ENCODE data around the gene BIRC6.

Gene BIRC6

GRCh38 chr2:32478889-32479620, 122.2 kb downstream of the BIRC6 start:
- no peaks in the 10 kb centered on the region for H3K79me2 ChIP-seq (ENCODE audit: insufficient read depth, low read length)
- H3K27me3 ChIP-seq (ENCODE audit: insufficient read depth, low read length), result no peaks in the 10 kb centered on the region
- peaks cover 96% of the 10 kb centered on the region for H3K36me3 ChIP-seq (ENCODE audit: insufficient read depth, low read length)
- H3K27ac ChIP-seq (ENCODE audit: low read depth, low read length, poor library complexity, severe bottlenecking), result no peak overlapping the region
- H3F3A ChIP-seq (ENCODE audit: insufficient read depth, low read length), result no peaks in the 10 kb centered on the region; the same call in 1 of the 2 replicates
- H3K4me1 ChIP-seq (ENCODE audit: insufficient read depth, low read length, severe bottlenecking), result no peaks in the 10 kb centered on the region
- H3K4me2 ChIP-seq (ENCODE audit: low read length), result no peak overlapping the region
- no peaks in the 10 kb centered on the region for H3K9me3 ChIP-seq (ENCODE audit: low read length)
- H4K20me1 ChIP-seq (ENCODE audit: insufficient read depth, low read length), result 0 out of 2 replicates have a peak, but pooled peaks cover 2% of the 10 kb centered on the region
- no peaks in the 10 kb centered on the region for H3K9me2 ChIP-seq (ENCODE audit: low read depth, low read length)
- TF ChIP-seq CTCF (IDR thresholded peaks at IDR 0.05; ENCODE audit: low read length) (no peak), EZH2 (IDR thresholded peaks at IDR 0.05; ENCODE audit: borderline replicate concordance, low read length) (no peak)
- H2AFZ ChIP-seq (ENCODE audit: low read length), result no peak overlapping the region
- H3K9ac ChIP-seq (ENCODE audit: low read length), result no peak overlapping the region
- no peak overlapping the region for H3K4me3 ChIP-seq (ENCODE audit: low read depth, low read length, poor library complexity, severe bottlenecking)

- TF ChIP-seq CTCF (IDR thresholded peaks at IDR 0.05; ENCODE audit: low read length), result no peak
- Histone ChIP-seq H3K36me3 (ENCODE audit: insufficient read depth, low read length) (peaks cover 96% of the 10 kb centered on the region), H4K20me1 (ENCODE audit: insufficient read depth, low read length) (0 out of 2 replicates have a peak, but pooled peaks cover 2% of the 10 kb centered on the region), H3K9me2 (ENCODE audit: low read depth, low read length) (no peaks in the 10 kb centered on the region), H2AFZ (ENCODE audit: low read length) (no peak overlapping the region), H3K9ac (ENCODE audit: low read length) (no peak overlapping the region), H3K27ac (ENCODE audit: low read depth, low read length, poor library complexity, severe bottlenecking) (no peak overlapping the region), H3K79me2 (ENCODE audit: insufficient read depth, low read length) (no peaks in the 10 kb centered on the region), H3K4me1 (ENCODE audit: insufficient read depth, low read length, severe bottlenecking) (no peaks in the 10 kb centered on the region), H3K4me2 (ENCODE audit: low read length) (no peak overlapping the region), H3K9me3 (ENCODE audit: low read length) (no peaks in the 10 kb centered on the region), H3F3A (ENCODE audit: insufficient read depth, low read length) (no peaks in the 10 kb centered on the region; the same call in 1 of the 2 replicates), H3K4me3 (ENCODE audit: low read depth, low read length, poor library complexity, severe bottlenecking) (no peak overlapping the region), H3K27me3 (ENCODE audit: insufficient read depth, low read length) (no peaks in the 10 kb centered on the region)
Measured at GRCh38 chr2:32479993-32480392, 123.2 kb downstream of the BIRC6 start.

GRCh38 chr2:32482471-32482870, 125.6 kb downstream of the BIRC6 start:
- no peaks in the 10 kb centered on the region for H3K4me1 ChIP-seq (ENCODE audit: insufficient read depth, low read length, severe bottlenecking)
- H3K9me3 ChIP-seq (ENCODE audit: low read length), result no peaks in the 10 kb centered on the region
- H3K4me3 ChIP-seq (ENCODE audit: low read depth, low read length, poor library complexity, severe bottlenecking), result no peak overlapping the region
- H3K9me2 ChIP-seq (ENCODE audit: low read depth, low read length), result no peaks in the 10 kb centered on the region
- H3K27me3 ChIP-seq (ENCODE audit: insufficient read depth, low read length), result no peaks in the 10 kb centered on the region
- no peaks in the 10 kb centered on the region for H3K79me2 ChIP-seq (ENCODE audit: insufficient read depth, low read length)
- no peak overlapping the region for H3K4me2 ChIP-seq (ENCODE audit: low read length)
- H2AFZ ChIP-seq (ENCODE audit: low read length), result no peak overlapping the region
- no peak overlapping the region for H3K27ac ChIP-seq (ENCODE audit: low read depth, low read length, poor library complexity, severe bottlenecking)
- H4K20me1 ChIP-seq (ENCODE audit: insufficient read depth, low read length), result no peaks in the 10 kb centered on the region
- H3K36me3 ChIP-seq (ENCODE audit: insufficient read depth, low read length), result peaks cover 96% of the 10 kb centered on the region
- no peak for TF ChIP-seq CTCF (IDR thresholded peaks at IDR 0.05; ENCODE audit: low read length)
- TF ChIP-seq EZH2 (IDR thresholded peaks at IDR 0.05; ENCODE audit: borderline replicate concordance, low read length), result no peak
- no peak overlapping the region for H3K9ac ChIP-seq (ENCODE audit: low read length)
- H3F3A ChIP-seq (ENCODE audit: insufficient read depth, low read length), result no peaks in the 10 kb centered on the region

Measured in OCI-LY1 (cell line).